NCI-H187 (cell line): Measurements from ENCODE around the gene SMS.
A peak's percentile ranks its signal among the peaks of the same experiment; 100 is the strongest.

Experiments used
- DNase-seq, 2 experiments: peaks; one replicate each; lab custom pipeline; 2025; lab: John Stamatoyannopoulos, UW

Gene SMS

GRCh38 chrX:21978346-21978745, 37.8 kb downstream of the SMS start:
- no peak for DNase-seq

GRCh38 chrX:21982311-21982710, 41.8 kb downstream of the SMS start:
- no peak for DNase-seq

GRCh38 chrX:21985332-21985777, 44.8 kb downstream of the SMS start:
- peak; percentile 30 to 55 for DNase-seq

GRCh38 chrX:21986596-21986995, 46.1 kb downstream of the SMS start:
- no peak for DNase-seq

- DNase-seq: no peak
Observed at GRCh38 chrX:21989384-21989783, 48.9 kb downstream of the SMS start.

- DNase-seq: no peak
Observed at GRCh38 chrX:21990832-21991231, 50.3 kb downstream of the SMS start.

- no peak for DNase-seq
Observed at GRCh38 chrX:21991504-21991903, 51.0 kb downstream of the SMS start.

- DNase-seq: no peak
Observed at GRCh38 chrX:21993265-21993664, 52.8 kb downstream of the SMS start.

GRCh38 chrX:21996872-21997455, 56.5 kb downstream of the SMS start:
- no peak for DNase-seq

GRCh38 chrX:21998037-21998436, 57.5 kb downstream of the SMS start:
- DNase-seq: no peak

GRCh38 chrX:22004866-22005265, 64.4 kb downstream of the SMS start:
- DNase-seq: no peak

GRCh38 chrX:22012051-22012450, 71.5 kb downstream of the SMS start:
- no peak for DNase-seq

- DNase-seq: no peak
Observed at GRCh38 chrX:22012931-22013330, 72.4 kb downstream of the SMS start.

- DNase-seq: no peak
Observed at GRCh38 chrX:22015139-22015750, 74.7 kb downstream of the SMS start.

GRCh38 chrX:22021751-22022324, 81.3 kb downstream of the SMS start:
- no peak for DNase-seq

GRCh38 chrX:22024577-22024976, 84.1 kb downstream of the SMS start:
- DNase-seq: no peak

- DNase-seq: no peak
Observed at GRCh38 chrX:22025751-22026150, 85.2 kb downstream of the SMS start.

GRCh38 chrX:22026731-22027130, 86.2 kb downstream of the SMS start:
- DNase-seq: no peak

- DNase-seq: no peak
Observed at GRCh38 chrX:22032084-22032483, 91.6 kb downstream of the SMS start, which contains the start of gene PHEX. TSS of gene PHEX (plus strand) at chrX:22032325. CDS start at chrX:22033006, 681 bp downstream.

GRCh38 chrX:22032506-22032905, 92.0 kb downstream of the SMS start:
- DNase-seq: no peak

- no peak for DNase-seq
Observed at GRCh38 chrX:22033818-22034217, 93.3 kb downstream of the SMS start.

- no peak for DNase-seq
Observed at GRCh38 chrX:22035236-22035635, 94.7 kb downstream of the SMS start.

- DNase-seq: no peak
Observed at GRCh38 chrX:22037225-22037624, 96.7 kb downstream of the SMS start.
